Measurements from ENCODE around the gene PGRMC2.

DNA sequence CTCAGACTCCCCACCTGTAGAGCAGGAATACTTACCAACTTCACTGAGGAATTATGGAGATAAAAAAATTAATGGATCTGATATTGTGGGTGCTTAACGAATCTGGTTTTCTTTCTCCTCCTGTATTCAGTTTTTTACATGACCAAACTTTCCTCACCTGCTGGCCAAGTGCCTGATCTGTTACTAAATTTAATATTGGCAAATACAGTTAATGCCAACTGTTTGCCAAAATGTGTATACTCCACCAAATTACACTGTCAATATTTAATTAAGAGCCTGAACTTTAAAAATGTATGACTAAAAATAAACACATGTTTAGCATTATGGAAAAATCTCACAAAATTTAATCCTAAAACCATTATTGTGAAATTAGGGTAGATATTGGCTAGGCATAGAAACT, 3.3 kb downstream of the PGRMC2 start:
- TF ChIP-seq POLR2A (IDR thresholded peaks at IDR 0.05; ENCODE audit: control extremely low read depth in 1 of 2, low read depth in 2 of 2, low read length in 2 of 2) (no peak), TAF1 (IDR thresholded peaks at IDR 0.05; ENCODE audit: low read depth, low read length) (no peak), EP300 (IDR thresholded peaks at IDR 0.05; ENCODE audit: borderline replicate concordance in 1 of 2, low read depth in 2 of 2, low read length in 2 of 2) (no peak), CTBP2 (IDR thresholded peaks at IDR 0.05; ENCODE audit: borderline replicate concordance, insufficient read depth, insufficient read length, low read length) (no peak), KDM5A (IDR thresholded peaks at IDR 0.05; ENCODE audit: low read length) (no peak), POLR2AphosphoS5 (IDR thresholded peaks at IDR 0.05; ENCODE audit: low read depth, low read length) (no peak), RFX5 (IDR thresholded peaks at IDR 0.05; ENCODE audit: borderline replicate concordance, low read depth, low read length) (no peak), CHD2 (IDR thresholded peaks at IDR 0.05; ENCODE audit: low read length) (no peak)
- TF ChIP-seq, protein P1, sequence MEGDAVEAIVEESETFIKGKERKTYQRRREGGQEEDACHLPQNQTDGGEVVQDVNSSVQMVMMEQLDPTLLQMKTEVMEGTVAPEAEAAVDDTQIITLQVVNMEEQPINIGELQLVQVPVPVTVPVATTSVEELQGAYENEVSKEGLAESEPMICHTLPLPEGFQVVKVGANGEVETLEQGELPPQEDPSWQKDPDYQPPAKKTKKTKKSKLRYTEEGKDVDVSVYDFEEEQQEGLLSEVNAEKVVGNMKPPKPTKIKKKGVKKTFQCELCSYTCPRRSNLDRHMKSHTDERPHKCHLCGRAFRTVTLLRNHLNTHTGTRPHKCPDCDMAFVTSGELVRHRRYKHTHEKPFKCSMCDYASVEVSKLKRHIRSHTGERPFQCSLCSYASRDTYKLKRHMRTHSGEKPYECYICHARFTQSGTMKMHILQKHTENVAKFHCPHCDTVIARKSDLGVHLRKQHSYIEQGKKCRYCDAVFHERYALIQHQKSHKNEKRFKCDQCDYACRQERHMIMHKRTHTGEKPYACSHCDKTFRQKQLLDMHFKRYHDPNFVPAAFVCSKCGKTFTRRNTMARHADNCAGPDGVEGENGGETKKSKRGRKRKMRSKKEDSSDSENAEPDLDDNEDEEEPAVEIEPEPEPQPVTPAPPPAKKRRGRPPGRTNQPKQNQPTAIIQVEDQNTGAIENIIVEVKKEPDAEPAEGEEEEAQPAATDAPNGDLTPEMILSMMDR (IDR thresholded peaks at IDR 0.05; ENCODE audit: control extremely low read depth in 1 of 3, insufficient read depth in 1 of 3, low read depth in 1 of 3, low read length in 3 of 3) = no peak
